Endothelial cell of hepatic sinusoid (primary cell): ENCODE measurements around the gene RNU1-2.
"Not testable (repeated sequence)": the region's sequence is repeated elsewhere in the genome, so short reads cannot be mapped to it uniquely, and the experiment has no call there.

ENCODE experiments used
- in situ Hi-C: cut with HindIII; loops from 2 replicates; pipeline ENCODE4 v1.10.0; 2017; ENCODE audit warnings: low sequenced_read_pairs

Gene RNU1-2

DNA sequence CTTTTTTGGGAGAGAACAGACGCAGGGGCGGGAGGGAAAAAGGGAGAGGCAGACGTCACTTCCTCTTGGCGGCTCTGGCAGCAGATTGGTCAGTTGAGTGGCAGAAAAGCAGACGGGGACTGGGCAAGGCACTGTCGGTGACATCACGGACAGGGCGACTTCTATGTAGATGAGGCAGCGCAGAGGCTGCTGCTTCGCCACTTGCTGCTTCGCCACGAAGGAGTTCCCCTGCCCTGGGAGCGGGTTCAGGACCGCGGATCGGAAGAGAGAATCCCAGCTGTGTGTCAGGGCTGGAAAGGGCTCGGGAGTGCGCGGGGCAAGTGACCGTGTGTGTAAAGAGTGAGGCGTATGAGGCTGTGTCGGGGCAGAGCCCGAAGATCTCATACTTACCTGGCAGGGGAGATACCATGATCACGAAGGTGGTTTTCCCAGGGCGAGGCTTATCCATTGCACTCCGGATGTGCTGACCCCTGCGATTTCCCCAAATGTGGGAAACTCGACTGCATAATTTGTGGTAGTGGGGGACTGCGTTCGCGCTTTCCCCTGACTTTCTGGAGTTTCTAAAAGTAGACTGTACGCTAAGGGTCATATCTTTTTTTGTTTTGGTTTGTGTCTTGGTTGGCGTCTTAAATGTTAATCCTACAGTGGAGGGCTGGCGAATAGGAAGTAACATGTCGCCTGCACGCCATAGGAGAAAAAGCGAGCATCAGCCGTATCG lies at the start of gene RNU1-2:
RNU1-2 (plus strand) TSS at position 383 of the 718 bp plus-strand sequence.
- in situ Hi-C loops, result not testable (repeated sequence)

DNA sequence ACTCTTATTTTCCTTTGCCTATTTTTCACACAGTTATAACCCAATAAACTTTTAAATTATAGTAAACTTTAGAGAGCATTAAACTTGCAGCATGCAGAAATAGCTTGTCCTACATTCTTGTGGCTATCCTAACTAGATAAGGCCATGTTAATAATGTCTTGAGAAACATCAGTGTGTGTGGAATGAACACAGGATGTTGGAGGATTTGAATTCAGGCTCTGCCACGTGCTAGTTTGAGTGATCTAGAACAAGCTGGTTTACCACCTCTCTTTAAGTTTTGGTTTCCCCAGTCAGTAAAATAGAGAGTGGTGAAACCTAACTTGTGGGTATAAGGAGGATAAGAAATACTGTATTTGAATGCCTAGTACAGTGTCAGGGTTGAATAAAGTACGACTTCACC lies 39.6 kb upstream of the RNU1-2 start:
- in situ Hi-C loops, result not testable (repeated sequence)

DNA sequence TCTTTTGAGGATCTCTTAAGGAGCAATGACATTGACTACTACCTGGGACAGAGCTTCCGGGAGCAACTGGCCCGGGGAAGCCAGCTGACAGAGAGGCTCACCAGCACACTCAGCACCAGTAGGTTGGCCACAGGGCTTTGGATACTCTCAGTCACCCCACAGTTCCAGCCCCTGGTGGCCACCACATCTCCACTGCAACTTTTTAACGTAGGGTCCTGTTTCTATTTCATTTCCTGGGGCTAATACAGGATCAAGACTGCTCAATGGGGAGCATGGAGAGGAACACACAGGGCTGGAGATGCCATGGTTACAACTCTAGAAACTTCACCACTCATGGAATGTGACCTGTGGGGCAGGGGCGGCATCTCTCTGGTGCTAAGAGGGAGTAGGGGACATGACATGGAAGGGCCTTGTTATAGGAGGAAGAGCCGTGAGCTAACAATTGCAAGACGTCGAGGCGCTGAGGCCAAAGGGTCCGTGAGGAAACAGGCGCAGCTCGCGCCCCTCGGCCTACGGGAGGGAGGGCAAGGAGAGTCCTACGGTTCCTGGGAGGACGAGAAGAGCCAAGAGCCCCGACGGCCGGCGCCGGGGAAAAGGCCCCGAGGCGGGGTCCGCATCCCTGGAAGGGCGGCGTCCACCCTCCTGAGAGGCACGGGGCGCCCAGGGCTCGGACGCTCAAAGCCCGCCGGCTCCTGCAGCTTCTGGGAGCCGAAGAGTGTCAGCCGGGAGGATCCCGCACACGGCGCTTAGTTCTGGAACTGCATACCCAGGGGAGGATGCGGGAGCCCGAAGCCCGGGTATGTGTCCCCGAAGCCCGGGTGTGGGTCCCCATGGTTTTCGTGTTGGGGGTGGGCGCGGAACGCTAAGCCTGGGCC lies 36.4 kb upstream of the RNU1-2 start:
- in situ Hi-C loops, result not testable (repeated sequence)

DNA sequence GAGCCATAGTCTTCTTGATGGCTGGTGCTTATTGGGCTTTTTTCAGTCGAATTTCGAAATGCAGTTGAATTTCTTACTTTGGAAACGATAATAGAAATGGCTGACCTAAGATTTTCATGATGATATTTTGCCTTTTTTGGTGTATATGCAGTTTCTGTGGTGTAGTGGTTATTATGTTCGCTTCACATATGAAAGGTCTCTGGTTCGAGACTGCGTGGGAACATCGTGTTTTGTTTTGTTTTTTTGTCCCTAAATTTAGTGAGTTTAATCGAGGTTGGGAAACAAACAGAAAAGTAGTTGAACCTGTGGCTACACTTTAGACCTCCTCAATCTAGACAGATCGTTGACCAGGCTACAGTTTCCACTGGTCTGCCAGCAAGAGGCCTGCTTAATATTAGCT lies 35.7 kb upstream of the RNU1-2 start:
- in situ Hi-C loops, result not testable (repeated sequence)

DNA sequence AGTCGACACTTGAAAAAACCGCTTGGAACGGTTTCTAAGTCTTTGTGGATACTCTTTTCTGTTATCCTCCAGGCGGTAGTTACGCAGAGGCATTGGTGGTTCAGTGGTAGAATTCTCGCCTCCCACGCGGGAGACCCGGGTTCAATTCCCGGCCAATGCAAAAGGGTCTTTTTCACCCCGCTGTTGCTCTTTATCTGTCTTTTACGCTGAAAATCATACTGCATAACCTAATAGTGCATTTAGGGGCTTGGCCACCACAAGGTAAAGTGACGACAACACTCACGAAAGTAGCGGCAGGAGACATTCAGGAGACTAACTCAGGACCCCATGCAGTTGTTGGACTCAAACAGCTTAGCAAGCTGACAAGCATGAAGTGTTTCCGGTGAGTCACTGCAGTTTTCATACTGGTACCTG lies 33.9 kb upstream of the RNU1-2 start:
- in situ Hi-C loops, result not testable (repeated sequence)

DNA sequence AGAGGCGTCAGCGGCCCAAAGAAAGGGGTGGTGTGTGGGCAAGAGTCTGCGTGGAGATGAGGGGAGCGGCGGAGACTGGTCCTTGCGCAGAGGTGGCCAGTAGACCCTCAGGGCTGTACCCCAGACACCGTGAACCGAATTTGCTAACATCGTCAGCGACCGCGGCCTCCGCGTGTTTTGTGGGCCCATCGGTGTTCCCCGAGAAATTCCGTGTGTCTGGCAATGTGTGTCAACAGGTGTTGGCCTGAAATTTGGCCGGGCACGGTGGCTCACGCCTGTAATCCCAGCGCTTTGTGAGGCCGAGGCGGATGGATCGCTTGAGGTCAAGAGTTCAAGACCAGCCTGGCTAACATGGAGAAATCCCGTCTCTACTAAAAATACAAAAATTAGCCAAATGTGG lies 33.4 kb upstream of the RNU1-2 start:
- in situ Hi-C loops, result not testable (repeated sequence)

DNA sequence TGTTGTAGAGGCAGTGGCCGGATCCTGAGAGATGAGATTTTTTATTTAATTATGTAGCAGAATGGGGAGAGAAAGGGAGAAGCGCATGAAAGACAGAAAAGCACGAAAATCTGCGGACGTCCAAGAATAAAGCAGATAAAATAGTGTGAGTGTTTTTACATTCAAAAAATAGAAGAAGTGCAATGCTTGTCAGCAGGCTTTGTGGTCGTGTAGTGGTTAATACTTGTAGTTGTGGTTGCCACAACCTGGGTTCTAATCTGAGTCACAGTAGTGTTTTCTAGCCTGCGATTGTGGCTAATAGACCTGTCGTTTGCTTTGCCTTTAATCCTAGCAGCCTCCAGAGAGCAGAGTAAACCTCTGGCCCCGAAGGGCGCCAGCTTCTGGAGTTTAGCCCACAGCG lies 32.8 kb upstream of the RNU1-2 start:
- in situ Hi-C loops, result not testable (repeated sequence)

DNA sequence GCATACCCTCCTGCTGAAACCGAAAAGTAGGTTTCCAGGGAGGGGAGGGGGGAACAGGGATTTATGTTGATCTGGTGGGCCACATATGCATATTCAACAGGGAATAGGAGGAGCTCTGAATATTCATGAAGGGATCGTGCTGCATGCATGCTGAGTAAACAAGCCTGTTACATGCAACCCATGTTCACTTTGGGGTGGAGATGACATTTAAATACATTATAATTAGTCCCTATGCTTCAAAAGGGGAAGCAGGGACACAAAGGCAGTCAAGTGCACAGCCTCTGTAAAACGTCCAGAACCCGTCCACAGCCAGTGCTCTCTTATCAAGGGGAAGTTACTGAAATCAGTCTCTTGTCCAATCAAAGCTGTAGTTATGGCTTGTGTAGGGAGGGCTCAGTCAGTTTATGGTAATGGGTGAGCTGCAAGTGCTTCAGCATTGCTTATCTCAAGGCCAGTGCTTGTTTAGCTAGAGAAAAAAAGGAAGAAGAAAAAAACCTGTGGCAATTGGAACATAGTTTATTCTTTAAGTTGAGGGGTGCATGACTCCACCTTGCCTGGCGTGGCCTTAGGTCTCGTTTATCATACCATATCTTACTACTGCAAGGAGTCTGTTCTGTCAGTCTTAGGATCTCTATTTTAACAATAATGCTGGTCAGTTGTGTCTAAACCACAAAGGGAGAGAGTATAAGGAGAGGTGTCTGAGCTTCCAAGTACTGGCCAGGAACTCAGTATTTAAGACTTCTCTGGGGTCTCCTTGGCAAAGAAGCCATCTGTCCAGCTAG lies 28.7 kb upstream of the RNU1-2 start:
- in situ Hi-C loops, result not testable (repeated sequence)

DNA sequence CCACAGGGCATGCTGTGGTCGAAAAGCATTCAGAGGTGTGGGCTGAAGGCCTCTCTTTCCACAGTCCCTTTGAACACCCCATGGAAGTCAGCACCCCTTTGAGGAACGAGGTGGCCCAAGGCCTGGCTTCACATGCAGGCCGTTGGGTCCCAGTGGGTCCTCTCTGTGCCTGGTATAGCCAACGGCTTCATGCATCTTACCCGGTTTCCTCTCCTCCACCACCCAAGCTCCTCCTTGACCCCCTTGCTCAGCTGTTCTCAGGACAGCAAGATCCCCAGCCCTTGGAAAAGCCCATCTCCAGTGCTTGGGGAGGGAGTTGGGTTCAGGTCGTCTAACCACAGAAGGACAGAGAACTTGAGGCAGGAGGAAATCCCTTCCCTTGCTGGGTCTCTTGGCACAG lies 27.0 kb upstream of the RNU1-2 start:
- in situ Hi-C loops, result not testable (repeated sequence)

DNA sequence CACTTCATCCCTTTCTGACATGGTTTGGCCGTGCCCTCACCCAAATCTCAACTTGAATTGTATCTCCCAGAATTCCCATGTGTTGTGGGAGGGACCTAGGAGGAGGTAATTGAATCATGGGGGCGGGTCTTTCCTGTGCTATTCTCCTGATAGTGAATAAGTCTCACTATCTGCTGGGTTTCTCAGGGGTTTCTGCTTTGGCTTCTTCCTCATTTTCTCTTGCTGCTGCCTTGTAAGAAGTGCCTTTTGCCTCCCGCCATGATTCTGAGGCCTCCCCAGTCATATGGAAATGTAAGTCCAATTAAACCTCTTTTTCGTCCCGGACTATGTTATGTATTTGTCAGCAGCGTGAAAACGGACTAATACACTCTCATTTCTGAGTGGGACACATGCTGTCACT lies 25.8 kb upstream of the RNU1-2 start:
- in situ Hi-C loops, result not testable (repeated sequence)

DNA sequence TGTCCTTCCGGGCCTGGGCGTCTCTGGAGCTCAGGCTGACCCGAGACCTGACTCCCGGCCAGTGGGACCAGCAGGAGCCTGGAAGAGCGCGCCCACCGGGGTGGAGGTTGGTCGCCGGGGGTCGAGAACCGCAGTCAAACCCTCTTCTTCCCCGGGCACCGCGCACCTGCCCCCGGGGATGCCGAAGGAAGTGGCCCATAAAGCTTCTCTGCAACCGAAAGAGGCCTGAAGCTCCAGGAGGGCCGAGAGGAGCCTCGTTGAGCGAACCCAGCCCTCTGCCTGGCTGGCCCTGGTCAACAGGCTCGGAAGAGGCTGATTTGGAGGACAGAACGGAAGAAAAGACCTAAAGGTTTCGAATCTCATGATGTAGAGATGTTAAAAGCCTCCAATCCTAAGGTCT lies 24.6 kb upstream of the RNU1-2 start:
- in situ Hi-C loops, result not testable (repeated sequence)

DNA sequence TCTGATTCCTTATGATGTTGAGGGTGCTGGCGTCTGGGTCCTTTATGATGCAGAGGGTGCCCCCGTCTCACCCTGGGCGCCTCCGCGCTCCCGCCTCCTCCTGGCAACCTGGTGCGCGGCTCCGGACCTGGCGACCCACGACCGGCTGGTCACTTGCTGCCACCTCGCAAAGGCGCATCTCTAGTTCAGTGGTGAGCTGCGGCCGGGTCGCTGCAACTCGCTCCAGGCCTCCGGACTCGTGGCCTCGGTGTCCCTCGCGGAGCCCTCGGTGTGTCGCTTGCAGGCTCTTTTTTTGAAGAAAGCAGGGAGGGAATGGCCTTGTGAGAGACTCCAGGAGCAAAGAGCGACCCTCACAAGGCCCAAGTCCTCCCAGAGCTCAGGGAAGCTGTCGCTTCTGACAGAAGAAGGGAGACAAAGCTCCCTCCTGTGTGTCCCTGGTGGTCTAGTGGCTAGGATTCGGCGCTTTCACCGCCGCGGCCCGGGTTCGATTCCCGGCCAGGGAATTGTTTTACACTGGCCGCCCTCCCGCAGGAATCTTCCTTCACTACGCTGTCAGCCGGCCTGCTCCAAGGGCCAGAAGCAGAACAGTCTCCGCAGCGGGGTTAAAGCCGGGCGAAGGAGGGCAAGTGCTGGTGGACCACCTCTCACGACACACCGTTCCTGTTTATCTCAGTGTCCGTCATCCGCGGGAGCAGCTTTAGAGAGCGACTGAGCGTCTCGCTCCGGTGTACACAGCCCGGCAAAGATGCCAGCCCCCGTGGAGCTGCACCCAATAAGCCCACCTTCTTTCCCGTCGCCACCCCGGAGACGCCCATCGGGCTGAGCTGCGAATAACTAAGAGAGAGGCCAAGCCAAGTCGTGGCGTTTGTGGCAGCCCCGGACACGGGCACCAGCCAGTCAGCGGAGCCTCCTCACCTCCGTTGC lies 23.4 kb upstream of the RNU1-2 start:
- in situ Hi-C loops, result not testable (repeated sequence)

DNA sequence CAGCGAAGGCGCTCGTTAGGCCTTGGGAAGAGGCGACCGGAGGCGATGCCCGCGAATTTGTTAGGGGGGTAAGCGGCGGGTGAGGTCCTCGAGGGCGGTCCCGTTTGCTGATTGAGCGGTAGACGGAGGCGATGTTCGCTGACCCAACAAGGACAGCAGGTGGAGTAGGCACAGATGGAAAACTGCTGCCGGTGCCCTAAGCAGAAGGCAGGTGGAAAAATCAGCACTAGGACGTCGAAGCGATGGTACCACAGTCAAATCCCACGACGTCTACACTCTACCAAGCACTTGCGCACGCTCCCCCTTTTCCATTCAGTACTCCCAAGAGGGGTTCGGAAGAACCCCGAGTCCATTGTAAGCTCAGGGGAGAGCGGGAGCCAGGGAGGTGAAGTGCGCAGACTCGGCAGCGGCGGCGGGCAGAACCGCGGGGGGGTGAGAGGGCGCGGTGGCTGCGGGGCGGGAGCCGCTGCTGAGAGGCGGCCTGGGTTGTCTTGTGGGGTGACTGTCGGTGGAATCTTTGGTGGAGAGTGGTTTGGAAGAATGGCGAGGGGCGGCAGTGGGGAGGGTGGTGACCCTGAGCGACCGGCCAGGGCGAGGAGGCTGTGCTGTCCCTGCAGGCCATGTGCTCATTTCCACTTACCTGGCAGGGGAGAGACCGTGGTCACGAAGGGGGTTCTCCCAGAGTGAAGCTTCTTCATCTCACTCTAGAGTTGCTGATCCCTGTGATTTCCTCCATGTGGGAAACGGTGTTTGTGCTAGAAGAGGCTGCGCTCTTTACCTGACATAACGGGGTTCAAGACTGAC lies 22.5 kb upstream of the RNU1-2 start:
- in situ Hi-C loops, result not testable (repeated sequence)

DNA sequence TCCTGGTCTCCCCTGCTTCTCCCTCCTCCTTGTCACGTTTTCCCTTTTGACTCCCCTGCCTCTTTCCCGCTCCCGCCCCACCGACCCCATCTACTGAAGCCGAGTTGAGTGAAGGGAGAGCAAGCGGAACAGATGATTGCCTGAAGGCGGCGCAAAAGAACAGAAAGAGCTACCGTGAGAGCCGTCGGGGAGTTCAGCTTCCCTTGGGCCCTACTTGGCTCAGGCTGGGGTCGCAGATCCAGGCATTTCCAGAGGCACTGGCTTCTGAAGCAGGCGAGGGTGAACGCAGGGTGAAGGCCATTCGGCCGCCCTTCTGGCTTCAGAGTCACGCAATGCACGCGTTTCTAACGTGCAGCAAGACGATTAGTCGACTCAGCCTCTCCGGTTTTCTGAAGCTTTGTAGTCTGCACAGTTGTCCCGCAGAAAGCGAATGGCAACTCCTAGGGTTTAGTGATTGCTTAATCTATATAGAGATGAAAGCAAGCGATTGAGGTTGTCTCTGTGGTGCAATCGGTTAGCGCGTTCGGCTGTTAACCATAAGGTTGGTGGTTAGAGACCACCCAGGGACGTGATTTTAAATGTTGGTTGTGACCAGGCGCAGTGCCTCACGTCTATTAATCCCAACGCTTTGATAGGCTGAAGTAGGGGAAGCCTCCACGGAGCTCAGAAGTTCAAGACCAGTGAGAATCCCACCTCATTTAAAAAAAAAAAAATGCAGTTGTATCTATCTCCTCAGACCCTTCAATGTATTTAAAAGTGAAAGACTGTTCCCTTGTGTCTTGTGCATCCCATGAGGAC lies 20.6 kb upstream of the RNU1-2 start:
- in situ Hi-C loops, result not testable (repeated sequence)

DNA sequence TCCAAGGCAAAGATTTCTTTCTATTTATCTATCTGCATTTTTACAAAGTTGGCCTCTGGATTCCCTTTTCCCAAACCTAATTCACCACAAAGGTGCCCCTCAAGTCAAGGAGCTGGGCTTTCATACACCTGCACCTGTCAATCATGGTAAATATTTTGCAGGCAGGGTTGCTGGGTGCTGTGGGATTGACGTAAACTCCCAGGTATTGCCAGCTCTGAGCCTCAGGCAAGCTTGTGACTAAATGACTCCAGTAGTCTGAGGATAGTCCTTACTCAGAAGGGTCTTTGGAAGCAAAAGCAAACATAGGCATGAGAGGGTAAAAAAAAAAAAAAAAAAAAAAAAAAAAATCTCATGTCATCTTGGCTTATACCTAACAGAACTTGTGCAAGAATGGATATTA lies 14.0 kb upstream of the RNU1-2 start:
- in situ Hi-C loops, result not testable (repeated sequence)

DNA sequence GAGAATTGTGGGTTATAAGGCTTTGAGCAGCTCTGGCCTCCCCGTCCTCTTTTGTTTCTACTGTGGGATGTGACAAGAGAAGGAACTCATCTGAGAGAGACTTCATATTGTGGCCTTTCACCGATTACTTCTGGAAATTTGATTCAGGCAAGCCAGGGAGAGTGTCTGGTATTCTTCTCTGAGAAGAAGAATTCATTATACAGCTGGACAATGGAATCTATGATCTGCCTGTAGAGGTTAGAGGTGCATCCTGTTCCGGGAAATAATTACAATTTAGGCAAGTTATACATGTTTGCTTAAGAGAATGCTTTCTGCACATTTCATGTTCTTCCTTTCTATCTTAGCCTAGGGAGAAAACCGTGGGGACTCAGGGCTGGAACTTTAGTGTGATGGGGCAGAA lies 12.8 kb upstream of the RNU1-2 start:
- in situ Hi-C loops, result no loop called here

DNA sequence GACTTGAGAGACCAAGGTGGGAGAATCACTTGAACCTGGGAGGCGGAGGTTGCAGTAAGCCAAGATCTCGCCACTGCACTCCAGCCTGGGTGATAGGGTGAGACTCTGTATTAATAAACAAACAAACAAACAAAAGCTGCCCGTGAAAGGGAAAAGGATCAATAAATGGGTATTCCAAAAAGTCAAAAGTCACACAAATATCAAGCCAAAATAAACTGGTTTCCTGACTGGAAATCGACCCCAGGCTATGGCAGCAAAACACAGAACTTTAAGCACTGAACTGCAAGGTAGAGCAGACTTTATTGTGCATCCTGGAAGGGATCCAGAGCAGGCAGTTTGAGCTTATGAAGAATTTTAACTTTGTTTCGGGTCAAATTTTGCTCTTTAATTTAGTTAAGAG lies 11.3 kb upstream of the RNU1-2 start:
- in situ Hi-C loops, result not testable (repeated sequence)

DNA sequence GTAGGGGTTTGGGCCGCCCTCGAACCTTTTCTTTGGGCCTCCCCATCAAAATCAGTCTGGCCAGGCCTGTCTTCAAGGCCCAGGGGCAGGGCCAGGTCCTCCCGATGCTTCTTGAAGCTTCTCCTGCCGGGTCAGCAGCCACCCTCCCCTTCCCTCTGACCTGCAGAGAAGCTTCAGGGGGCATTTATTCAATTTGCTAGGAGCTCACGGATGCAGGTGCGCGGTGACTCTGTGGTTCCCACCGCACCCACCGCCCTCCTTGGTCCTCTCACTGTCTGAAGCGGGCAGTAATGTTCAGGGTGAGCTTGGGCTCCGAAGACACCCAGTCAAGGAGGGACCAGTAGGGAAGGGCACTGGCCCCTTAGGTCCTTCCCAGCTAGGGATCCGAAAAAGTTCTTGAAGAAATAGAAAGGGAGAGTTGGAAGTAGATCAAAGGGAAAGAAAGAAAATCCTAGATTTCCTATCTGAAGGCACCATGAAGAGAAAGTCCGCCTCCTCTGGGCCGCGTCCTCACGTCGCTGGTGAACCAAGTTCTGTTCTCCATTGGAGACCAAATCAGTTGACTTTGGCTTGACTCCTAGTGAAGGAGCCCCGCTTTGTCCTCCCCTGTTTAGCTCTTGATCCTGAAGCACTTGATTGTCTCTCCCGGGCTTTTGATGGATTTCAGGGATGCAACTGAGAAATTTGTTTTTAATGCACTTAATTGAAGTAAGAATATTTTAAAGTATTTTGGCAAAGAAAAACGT lies 8.7 kb upstream of the RNU1-2 start:
- in situ Hi-C loops, result no loop called here
